AG08395 (cell line): ENCODE data around the gene POLE.

Experiments used
- DNase-seq: peaks from one replicate; pipeline ENCODE4 v3.0.0; 2012; ENCODE audit warnings: mixed read lengths, low spot score

Gene POLE, protein sequence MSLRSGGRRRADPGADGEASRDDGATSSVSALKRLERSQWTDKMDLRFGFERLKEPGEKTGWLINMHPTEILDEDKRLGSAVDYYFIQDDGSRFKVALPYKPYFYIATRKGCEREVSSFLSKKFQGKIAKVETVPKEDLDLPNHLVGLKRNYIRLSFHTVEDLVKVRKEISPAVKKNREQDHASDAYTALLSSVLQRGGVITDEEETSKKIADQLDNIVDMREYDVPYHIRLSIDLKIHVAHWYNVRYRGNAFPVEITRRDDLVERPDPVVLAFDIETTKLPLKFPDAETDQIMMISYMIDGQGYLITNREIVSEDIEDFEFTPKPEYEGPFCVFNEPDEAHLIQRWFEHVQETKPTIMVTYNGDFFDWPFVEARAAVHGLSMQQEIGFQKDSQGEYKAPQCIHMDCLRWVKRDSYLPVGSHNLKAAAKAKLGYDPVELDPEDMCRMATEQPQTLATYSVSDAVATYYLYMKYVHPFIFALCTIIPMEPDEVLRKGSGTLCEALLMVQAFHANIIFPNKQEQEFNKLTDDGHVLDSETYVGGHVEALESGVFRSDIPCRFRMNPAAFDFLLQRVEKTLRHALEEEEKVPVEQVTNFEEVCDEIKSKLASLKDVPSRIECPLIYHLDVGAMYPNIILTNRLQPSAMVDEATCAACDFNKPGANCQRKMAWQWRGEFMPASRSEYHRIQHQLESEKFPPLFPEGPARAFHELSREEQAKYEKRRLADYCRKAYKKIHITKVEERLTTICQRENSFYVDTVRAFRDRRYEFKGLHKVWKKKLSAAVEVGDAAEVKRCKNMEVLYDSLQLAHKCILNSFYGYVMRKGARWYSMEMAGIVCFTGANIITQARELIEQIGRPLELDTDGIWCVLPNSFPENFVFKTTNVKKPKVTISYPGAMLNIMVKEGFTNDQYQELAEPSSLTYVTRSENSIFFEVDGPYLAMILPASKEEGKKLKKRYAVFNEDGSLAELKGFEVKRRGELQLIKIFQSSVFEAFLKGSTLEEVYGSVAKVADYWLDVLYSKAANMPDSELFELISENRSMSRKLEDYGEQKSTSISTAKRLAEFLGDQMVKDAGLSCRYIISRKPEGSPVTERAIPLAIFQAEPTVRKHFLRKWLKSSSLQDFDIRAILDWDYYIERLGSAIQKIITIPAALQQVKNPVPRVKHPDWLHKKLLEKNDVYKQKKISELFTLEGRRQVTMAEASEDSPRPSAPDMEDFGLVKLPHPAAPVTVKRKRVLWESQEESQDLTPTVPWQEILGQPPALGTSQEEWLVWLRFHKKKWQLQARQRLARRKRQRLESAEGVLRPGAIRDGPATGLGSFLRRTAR (N-terminal part only)

DNA sequence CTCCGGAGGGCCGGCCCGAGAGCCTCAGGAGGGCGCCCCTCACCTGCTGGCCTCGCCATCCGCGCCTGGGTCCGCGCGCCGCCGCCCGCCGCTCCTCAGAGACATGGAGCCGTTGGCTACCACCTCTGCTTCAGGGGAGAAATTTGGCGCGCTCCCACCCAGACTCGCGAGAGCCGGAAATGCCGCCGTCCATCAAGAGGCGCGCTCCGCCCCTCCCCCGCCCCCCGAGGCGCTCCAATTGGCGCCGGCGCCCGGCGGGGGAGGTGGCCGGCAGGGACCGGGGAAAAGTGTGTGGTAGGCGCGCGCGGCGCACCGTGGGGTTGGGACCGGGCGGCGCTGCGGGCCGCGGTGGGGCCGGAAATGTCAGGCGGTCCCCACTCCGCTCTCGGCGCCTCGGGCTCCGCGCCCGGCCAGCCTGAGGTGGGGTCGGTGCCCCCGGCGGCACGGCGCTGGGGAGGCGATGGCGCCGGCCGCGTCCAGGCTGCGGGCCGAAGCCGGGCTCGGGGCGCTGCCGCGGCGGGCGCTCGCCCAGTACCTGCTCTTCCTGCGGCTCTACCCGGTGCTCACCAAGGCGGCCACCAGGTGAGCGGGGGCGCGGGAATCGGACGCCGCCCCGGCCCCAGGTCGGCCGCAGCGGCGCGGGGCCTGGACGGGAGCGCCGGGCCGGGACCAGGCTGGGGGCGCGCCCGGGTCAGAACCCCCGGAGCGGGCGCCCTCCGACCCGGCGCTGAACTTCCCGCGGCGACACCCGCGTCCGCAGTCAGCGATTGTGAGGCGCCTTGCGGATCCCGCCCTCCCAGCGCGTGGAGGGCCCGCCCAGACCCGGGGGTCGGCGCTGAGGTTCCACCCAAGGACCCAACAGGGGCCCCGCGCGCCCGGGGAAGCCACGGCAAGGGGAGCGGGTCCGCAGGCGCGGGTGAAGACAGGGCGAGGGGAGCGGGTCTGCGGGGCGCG, at the start of gene POLE, which contains the start of gene PXMP2:
Gene POLE, minus strand, starts transcription at position 132 of the 954 bp plus-strand sequence. Its CDS starts 27 bp downstream, at position 105.
Gene PXMP2, plus strand, starts transcription at position 377 of the 954 bp plus-strand sequence. Its CDS starts 84 bp downstream, at position 461.
- DNase-seq: peak; percentile 98

DNA sequence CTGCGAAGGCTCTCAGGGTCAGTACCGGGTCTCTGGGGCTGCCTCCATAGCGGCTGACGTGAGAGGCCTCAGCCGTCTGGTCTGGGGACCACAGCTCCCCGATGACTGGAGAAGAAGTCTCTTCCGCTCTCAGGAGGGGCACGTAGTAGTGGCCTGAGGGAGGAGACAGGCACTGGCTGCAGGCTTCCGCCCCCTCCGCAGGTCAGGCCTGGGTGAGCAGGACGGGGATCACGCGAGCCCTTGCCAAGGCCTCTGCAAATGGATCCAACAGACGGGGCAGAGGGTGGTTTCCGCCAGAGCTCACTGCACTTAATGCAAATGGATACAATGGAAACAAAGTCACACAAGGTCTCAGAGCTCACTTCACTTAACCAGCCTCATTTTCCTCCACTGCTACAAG, 49.8 kb upstream of the POLE start:
- no peak for DNase-seq

DNA sequence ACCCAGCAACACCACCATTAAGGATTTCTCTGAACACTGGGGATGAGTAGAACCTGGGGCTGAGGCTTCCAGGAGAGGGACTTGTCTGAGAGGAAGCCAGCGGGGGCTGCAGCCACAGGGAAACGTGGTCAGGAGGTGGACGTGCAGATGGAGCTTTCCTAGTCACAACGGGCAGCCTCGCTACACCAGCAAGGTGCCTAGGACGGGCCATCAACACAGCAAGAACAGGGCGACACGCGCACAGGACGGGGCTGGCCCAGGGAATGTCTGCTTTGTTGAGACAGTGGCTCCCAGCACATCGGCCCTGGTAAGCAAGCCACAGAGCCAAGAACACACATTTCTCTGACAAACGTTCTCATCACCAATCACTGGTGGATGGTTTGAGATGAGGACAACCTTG, 49.2 kb upstream of the POLE start:
- no peak for DNase-seq

DNA sequence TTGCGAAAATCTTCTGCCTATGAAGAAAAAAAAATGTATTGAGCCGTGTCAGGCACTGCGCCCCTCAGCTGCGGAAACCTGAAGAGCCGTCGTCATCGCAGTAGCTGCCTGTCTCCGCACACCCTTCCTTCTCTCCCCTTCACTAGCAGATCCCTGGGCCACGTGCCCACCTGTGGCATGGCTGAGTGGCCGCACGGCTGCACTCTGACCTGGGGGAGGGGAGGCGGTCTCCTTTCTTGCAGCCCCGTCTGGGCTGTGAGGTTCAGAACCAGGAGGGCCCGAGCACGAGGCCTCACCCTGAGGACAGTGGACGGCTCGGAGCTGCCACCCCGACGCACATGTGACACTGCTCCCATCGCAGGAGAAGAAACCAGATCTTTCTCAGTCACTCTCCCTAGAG, 48.4 kb upstream of the POLE start:
- DNase-seq: no peak

GRCh38 chr12:132734206-132734605, 47.1 kb upstream of the POLE start:
- DNase-seq: no peak

DNA sequence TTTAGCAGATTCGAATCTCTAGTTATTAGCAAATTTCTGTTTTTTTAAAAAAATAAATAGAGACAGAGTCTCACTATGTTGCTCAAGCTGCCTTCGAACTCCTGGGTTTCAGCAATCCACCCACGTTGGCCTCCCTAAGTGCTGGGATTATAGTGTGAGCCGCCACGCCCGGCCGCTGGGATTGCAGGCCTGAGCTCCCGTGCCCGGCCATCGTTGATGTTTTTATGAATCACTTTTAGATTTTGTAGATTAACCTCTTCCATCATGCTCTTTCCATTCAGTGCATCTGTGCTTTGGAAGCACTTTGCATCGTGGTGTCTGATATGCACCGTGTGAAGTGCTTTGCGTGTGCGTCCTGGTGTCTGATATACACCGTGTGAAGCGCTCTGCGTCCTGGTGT, 44.4 kb upstream of the POLE start:
- DNase-seq: no peak

- DNase-seq: no peak
Observed at GRCh38 chr12:132730353-132730752, 43.2 kb upstream of the POLE start.

DNA sequence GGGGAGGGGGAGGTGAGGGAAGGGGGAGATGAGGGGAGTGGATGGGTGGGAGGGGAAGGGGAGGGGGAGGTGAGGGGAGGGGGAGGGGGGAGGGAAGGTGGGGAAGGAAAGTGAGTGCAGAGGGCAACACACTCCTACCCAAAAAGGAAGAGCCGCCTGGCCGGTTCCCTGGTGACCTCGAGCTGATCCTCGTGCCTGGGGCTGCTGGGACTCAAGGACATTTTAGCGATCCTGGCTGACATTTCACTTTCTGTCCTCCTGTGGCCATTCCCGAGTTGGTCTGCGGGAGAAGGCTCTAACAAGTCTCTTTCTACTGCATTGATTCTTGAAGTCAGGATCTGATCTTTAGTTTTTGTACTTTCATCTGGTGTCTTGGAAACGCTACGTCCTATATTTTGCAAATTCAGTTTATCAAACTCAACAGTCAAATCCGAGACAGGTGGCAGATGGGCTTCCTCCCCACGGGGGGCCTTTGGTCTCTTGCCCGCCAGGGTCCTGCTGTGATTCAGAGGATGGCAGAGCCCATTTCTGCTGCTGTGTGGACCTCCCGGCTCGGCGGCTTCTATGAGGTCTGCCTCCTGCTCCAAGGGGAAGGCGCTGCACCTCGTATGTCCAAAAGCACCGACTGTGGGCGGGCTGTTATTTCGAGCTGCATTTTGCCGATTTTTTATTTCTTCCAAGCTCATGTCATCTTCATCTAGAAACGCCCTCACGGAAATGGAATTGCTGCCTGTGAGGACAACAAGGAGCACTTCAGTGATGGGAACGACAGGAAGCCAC, 42.6 kb upstream of the POLE start:
- no peak for DNase-seq

- no peak for DNase-seq
Observed at GRCh38 chr12:132728502-132728901, 41.4 kb upstream of the POLE start.

DNA sequence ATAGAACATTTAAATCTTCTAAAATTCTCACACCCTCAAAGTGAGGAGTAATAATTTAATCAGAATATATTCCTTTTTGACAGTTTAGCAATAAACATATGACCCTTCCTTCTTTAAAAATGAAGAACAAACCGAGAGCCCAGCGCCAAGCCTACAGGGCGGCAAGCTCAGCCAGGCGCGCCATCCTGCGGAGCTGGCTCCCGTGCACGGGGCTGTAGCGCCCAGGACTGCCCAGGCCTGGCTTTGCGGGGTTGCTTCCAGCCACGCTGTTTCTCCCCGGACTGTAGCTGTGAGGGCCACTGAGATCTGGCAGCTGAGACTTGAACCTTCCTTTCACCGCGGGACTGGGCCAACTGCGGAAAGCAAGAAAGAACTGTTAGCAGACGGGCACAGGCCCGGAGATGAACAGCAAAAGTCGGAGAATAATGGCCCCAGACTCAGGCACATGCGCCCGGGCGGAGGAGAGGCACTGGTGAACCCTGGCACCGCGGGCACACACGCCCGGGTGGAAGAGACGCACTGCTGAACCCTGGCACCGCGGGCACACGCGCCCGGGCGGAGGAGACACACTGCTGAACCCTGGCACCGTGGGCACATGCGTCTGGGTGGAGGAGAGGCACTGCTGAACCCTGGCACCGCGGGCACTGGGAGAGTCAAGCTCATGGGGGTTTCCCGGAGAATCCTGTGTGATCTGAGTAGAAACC, 40.1 kb upstream of the POLE start:
- no peak for DNase-seq

DNA sequence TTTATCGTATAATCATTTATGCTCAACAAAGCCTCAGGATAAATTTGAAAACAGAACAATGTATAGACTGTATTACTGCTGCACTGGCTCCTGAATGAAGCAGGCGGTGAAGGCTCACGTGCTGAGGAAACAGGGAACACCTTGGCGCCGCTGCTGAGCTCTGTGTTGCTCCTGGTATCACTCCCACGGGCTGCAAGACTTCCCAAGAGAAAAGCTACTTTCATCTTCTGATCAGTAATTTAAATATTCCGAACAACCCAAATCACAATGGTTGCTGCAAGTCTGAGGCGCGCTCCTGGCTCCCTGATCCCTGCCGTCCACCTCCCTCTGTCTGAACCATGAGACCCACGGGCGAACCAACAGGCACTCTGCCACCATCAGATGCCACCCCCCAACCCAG, 39.2 kb upstream of the POLE start:
- DNase-seq: no peak

DNA sequence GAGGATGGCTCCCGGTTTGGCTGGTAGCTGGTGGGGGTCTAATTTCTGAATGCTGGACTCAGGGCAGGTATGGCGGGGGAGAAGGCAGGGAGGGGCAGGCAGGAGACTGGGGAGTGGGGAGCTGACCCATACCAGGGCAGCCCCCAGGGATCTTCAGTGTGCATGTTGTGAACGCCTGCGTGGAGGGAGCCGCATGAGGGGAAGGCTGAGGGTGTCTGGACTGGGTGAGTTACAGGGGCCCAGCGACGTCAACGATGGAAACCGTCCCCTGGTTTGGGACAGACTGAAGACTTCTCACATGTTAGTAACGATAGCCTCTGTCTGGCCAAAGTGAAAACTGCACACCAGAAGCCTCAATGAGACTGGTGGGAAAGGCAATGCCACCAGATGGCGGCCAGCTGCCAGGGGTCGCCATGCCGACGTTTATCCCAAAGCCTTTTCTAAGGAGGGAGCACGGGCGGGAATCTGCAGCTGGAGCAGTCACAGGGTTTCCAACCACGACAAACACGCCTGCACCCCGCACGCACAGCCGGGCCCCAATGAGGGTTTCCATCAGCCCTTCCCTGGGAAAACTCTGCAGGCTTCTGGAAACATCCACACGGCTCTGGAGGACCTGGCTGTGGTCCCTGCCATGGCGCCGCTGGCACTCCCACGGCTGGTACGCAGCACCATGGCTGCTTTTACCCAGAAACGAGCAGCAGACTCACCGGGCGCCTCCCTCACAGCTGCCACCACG, 37.5 kb upstream of the POLE start:
- peak; percentile 65 for DNase-seq

GRCh38 chr12:132723764-132724140, 36.6 kb upstream of the POLE start:
- peak; percentile 56 for DNase-seq

- no peak for DNase-seq
Observed at GRCh38 chr12:132723015-132723763, 36.0 kb upstream of the POLE start.

DNA sequence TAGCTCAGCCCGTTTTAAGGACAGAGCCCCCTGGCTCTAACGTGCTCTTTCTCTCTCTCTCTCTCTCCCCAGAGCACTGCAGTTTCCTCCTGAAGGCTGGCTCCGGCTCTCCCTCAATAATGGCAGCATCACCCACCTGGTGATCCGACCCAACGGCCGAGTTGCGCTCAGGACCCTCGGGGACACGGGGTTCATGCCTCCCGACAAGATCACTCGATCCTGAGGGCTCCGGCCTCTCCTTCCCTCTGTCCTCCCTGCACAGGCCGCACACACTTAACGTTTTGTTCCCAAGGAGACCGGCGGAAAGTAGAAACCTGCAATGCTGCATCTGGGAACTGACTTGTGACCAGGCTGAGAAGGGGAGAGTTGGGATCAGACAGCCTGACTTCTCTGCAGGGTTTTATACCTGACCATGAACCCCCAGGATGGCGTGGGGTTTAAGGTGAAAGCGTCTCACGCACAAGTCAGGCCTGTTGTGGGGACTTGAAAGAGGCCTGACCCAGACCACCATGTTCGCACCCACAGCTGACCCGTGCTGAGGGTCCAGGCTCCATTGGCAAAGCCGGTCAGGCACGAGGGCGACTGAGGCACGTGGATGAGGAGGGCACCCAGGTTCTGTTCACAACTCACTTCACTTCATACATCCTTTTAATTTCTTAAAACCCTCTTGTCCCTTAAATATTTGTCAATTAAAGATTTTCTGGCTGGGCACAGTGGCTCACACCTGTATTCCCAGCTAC, 33.6 kb upstream of the POLE start:
- DNase-seq: no peak

DNA sequence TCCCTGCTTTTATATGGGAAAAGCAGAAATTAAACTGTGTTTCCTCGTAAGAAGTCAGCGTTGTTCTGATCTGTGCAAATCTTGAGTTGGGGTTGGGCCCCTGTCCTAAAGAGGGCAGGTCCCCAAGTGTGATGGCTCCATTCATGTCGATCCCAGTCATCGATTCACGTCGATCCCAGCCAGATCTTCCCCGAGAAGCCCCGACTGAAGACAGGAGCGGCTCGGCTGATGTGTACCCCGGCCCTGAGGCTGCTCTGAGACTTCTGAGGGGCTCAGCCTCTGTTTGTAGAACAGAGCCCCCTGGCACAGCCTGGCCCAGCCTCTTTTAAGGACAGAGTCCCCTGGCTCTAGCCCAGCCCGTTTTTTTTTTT, 32.8 kb upstream of the POLE start:
- no peak for DNase-seq
